H1 (cell line): ENCODE results near the gene ADRB2. TPM values are rescaled to one million over a fixed set of nuclear protein-coding genes. Genes with fewer than 3 reads are reported as not detected.

ENCODE experiments used
- CTCF ChIA-PET: fragments of 300-600 bp; sonication (Branson Sonifier 250); formaldehyde crosslinking; loops from one replicate; lab custom pipeline; 2021; ENCODE audit not compliant: partially characterized antibody; lab: Charles Lee
- POLR2A ChIA-PET: fragments of 300-600 bp; sonication (Branson Sonifier 250); formaldehyde crosslinking; loops from one replicate; lab custom pipeline; 2021; ENCODE audit warnings: inconsistent platforms; ENCODE audit not compliant: partially characterized antibody; lab: Charles Lee
- DNase-seq, 2 experiments: peaks; one replicate each; pipeline versions ENCODE4 v3.0.0 to v3.0.0-alpha.2; 2010 to 2022; ENCODE audit warnings: low spot score in 2 of 2, low read depth in 1 of 2, mixed read lengths in 1 of 2
- FAIRE-seq: peaks from 2 replicates; lab custom pipeline; 2011; peaks lifted over from hg19 to GRCh38; lab: Jason Lieb, UNC
- H2AFZ ChIP-seq: 2 replicates; pipeline ENCODE4 v1.8.1; 2012; ENCODE audit warnings: low read length, inconsistent platforms
- H2AK5ac ChIP-seq: 2 replicates; pipeline ENCODE4 v1.6.1; 2013; ENCODE audit warnings: low read depth, low read length
- H2BK120ac ChIP-seq: replicated peaks from 2 replicates; pipeline ENCODE3; 2013; ENCODE audit warnings: low read depth, low read length, inconsistent platforms
- H2BK12ac ChIP-seq: 2 replicates; pipeline ENCODE4 v1.6.1; 2013; ENCODE audit warnings: low read depth, low read length
- H2BK15ac ChIP-seq: 2 replicates; pipeline ENCODE4 v1.6.1; 2013; ENCODE audit warnings: low read length
- H2BK20ac ChIP-seq: 2 replicates; pipeline ENCODE4 v1.6.1; 2013; ENCODE audit warnings: low read length
- H2BK5ac ChIP-seq: 2 replicates; pipeline ENCODE4 v1.6.1; 2013; ENCODE audit warnings: low read depth, low read length
- H3K14ac ChIP-seq: 2 replicates; pipeline ENCODE4 v1.6.1; 2013; ENCODE audit warnings: inconsistent platforms; ENCODE audit not compliant: insufficient read length
- H3K18ac ChIP-seq: 2 replicates; pipeline ENCODE4 v1.6.1; 2013; ENCODE audit warnings: low read length; ENCODE audit errors: extremely low read depth
- H3K23ac ChIP-seq: 2 replicates; pipeline ENCODE4 v1.6.1; 2013; ENCODE audit warnings: inconsistent platforms; ENCODE audit not compliant: insufficient read length
- H3K23me2 ChIP-seq: 2 replicates; pipeline ENCODE4 v1.6.1; 2013; ENCODE audit warnings: low read depth, low read length
- H3K27ac ChIP-seq: 2 replicates; pipeline ENCODE4 v1.6.1; 2011; ENCODE audit warnings: low read depth, low read length, inconsistent platforms
- H3K27me3 ChIP-seq, 4 experiments: replicated peaks in 1 of 4; 1 replicate in 1 of 4; 2 replicates in 3 of 4; pipeline versions ENCODE4 v1.6.1 to v1.8.1; 2011 to 2013; ENCODE audit warnings: low read length in 3 of 4, mild to moderate bottlenecking in 3 of 4, inconsistent platforms in 2 of 4, mixed read lengths in 2 of 4, moderate library complexity in 1 of 4; ENCODE audit not compliant: control insufficient read depth in 3 of 4, insufficient read depth in 3 of 4; ENCODE audit errors: extremely low read depth in 1 of 4
- H3K36me3 ChIP-seq, 4 experiments: 2 replicates each; pipeline versions ENCODE4 v1.6.1 to v1.8.1; 2011 to 2013; ENCODE audit warnings: mild to moderate bottlenecking in 4 of 4, low read length in 3 of 4, moderate library complexity in 2 of 4, control low read depth in 1 of 4, inconsistent platforms in 1 of 4; ENCODE audit not compliant: insufficient read depth in 4 of 4, control insufficient read depth in 2 of 4
- H3K4ac ChIP-seq: replicated peaks from 2 replicates; pipeline ENCODE3; 2013; ENCODE audit warnings: low read length, low read depth, mixed read lengths, inconsistent platforms; ENCODE audit not compliant: insufficient read length
- H3K4me1 ChIP-seq, 4 experiments: replicated peaks in 1 of 4; 1 replicate in 1 of 4; 2 replicates in 3 of 4; pipeline versions ENCODE4 v1.6.1 to v1.8.1; 2011 to 2013; ENCODE audit warnings: low read length in 3 of 4, inconsistent platforms in 2 of 4, mixed read lengths in 1 of 4; ENCODE audit not compliant: insufficient read depth in 4 of 4, control insufficient read depth in 3 of 4
- H3K4me2 ChIP-seq, 2 experiments: 2 replicates each; pipeline versions ENCODE4 v1.6.1 to v1.8.1; 2011 to 2013; ENCODE audit warnings: low read depth in 2 of 2, low read length in 2 of 2, control low read depth in 1 of 2, inconsistent platforms in 1 of 2, mild to moderate bottlenecking in 1 of 2; ENCODE audit not compliant: insufficient read depth in 1 of 2
- H3K4me3 ChIP-seq, 4 experiments: fragments of 200-600, 300-600 bp in 1 of 4; sonication (generic), shearing (Covaris generic), sonication (Bioruptor Twin) in 1 of 4; 2 replicates each; pipeline versions ENCODE4 v1.5.1 to v1.8.1; 2011 to 2016; ENCODE audit warnings: low read length in 4 of 4, low read depth in 3 of 4, control low read depth in 2 of 4, inconsistent platforms in 2 of 4, mild to moderate bottlenecking in 2 of 4, mixed read lengths in 1 of 4, moderate library complexity in 1 of 4; ENCODE audit not compliant: insufficient read depth in 2 of 4; ENCODE audit errors: extremely low read depth in 1 of 4
- H3K56ac ChIP-seq: replicated peaks from 2 replicates; pipeline ENCODE3; 2013; ENCODE audit warnings: low read depth, mild to moderate bottlenecking, mixed read lengths, low read length, inconsistent platforms; ENCODE audit not compliant: insufficient read length
- H3K79me1 ChIP-seq: 2 replicates; pipeline ENCODE4 v1.6.1; 2013; ENCODE audit warnings: low read depth, low read length, control low read depth
- H3K79me2 ChIP-seq, 2 experiments: 2 replicates each; pipeline versions ENCODE4 v1.6.1 to v1.8.1; 2012 to 2013; ENCODE audit warnings: low read length in 2 of 2, mild to moderate bottlenecking in 2 of 2, inconsistent platforms in 1 of 2; ENCODE audit not compliant: insufficient read depth in 2 of 2, control insufficient read depth in 1 of 2
- H3K9ac ChIP-seq, 4 experiments: replicated peaks in 1 of 4; 1 replicate in 1 of 4; 2 replicates in 3 of 4; pipeline versions ENCODE4 v1.6.1 to v1.8.1; 2011 to 2013; ENCODE audit warnings: low read depth in 3 of 4, low read length in 3 of 4, control low read depth in 2 of 4, mild to moderate bottlenecking in 2 of 4, moderate library complexity in 2 of 4, inconsistent platforms in 1 of 4; ENCODE audit errors: extremely low read depth in 1 of 4
- H3K9me3 ChIP-seq, 2 experiments: 2 replicates each; pipeline versions ENCODE4 v1.6.1 to v1.8.1; 2012 to 2013; ENCODE audit warnings: mild to moderate bottlenecking in 2 of 2, moderate library complexity in 2 of 2, control low read depth in 1 of 2, inconsistent platforms in 1 of 2, low read depth in 1 of 2, low read length in 1 of 2, mixed read lengths in 1 of 2; ENCODE audit not compliant: insufficient read depth in 2 of 2
- H4K20me1 ChIP-seq, 2 experiments: replicated peaks in 1 of 2; 2 replicates each; pipeline versions ENCODE3 to v1.8.1; 2011 to 2013; ENCODE audit warnings: inconsistent platforms in 2 of 2, low read length in 2 of 2, mild to moderate bottlenecking in 1 of 2; ENCODE audit not compliant: insufficient read depth in 2 of 2, control insufficient read depth in 1 of 2
- H4K5ac ChIP-seq: 2 replicates; pipeline ENCODE4 v1.6.1; 2013; ENCODE audit warnings: low read length, low read depth, mixed read lengths, inconsistent platforms; ENCODE audit not compliant: insufficient read length
- H4K8ac ChIP-seq: 2 replicates; pipeline ENCODE4 v1.8.0; 2013; ENCODE audit warnings: mild to moderate bottlenecking, moderate library complexity, low read length, inconsistent platforms; ENCODE audit not compliant: insufficient read depth; ENCODE audit errors: extremely low read depth
- H4K91ac ChIP-seq: replicated peaks from 2 replicates; pipeline ENCODE3; 2013; ENCODE audit warnings: low read length, mixed read lengths, inconsistent platforms; ENCODE audit not compliant: insufficient read length
- ASH2L ChIP-seq: fragments of 200-600, 300-600 bp; sonication (generic); IDR thresholded peaks from one replicate; pipeline ENCODE4 v1.7.1; 2017; ENCODE audit warnings: low read length
- CHD2 ChIP-seq: IDR thresholded peaks from 2 replicates; pipeline ENCODE4 v1.6.1; 2012; ENCODE audit warnings: low read length, improper control_type of control experiment
- CTBP2 ChIP-seq: IDR thresholded peaks from 2 replicates; pipeline ENCODE4 v1.7.0; 2011; ENCODE audit warnings: borderline replicate concordance, mild to moderate bottlenecking, moderate library complexity, mixed read lengths, low read length; ENCODE audit not compliant: insufficient read depth, insufficient read length
- EGR1 ChIP-seq: IDR thresholded peaks from 2 replicates; pipeline ENCODE4 v1.6.1; 2011; ENCODE audit warnings: low read depth, low read length, borderline replicate concordance
- FOSL1 ChIP-seq: IDR thresholded peaks from 2 replicates; pipeline ENCODE4 v1.6.1; 2011; ENCODE audit warnings: mild to moderate bottlenecking, low read depth, low read length, moderate library complexity; ENCODE audit not compliant: insufficient read depth
- HDAC6 ChIP-seq: IDR thresholded peaks from one replicate; pipeline ENCODE4 v1.7.1; 2012; ENCODE audit warnings: low read depth, mild to moderate bottlenecking, inconsistent platforms, low read length, moderate library complexity
- RNF2 ChIP-seq: fragments of 200-900, 300-1000 bp; sonication (generic); IDR thresholded peaks from 2 replicates; pipeline ENCODE4 v1.7.1; 2016; ENCODE audit warnings: borderline replicate concordance, low read depth, mild to moderate bottlenecking, antibody characterized with exemption, low read length; ENCODE audit not compliant: poor library complexity, severe bottlenecking; ENCODE audit errors: missing control alignments
- SP4 ChIP-seq: IDR thresholded peaks from 2 replicates; pipeline ENCODE4 v1.6.1; 2012; ENCODE audit warnings: low read length, inconsistent platforms
- TAF1 ChIP-seq: IDR thresholded peaks from 2 replicates; pipeline ENCODE4 v1.6.1; 2011; ENCODE audit warnings: mild to moderate bottlenecking, low read depth, low read length
- TBP ChIP-seq: IDR thresholded peaks from 2 replicates; pipeline ENCODE4 v1.6.1; 2011; ENCODE audit warnings: low read depth, low read length, improper control_type of control experiment
- ZNF274 ChIP-seq: IDR thresholded peaks from 2 replicates; pipeline ENCODE4 v1.7.0; 2012; ENCODE audit warnings: low read length, borderline replicate concordance; ENCODE audit errors: extremely low read depth
- WGBS, 2 experiments: shearing (Covaris generic) in 1 of 2; methylation state at CpG; one replicate each; pipeline versions ENCODE4 v1.1.6 to v1.1.7; 2013 to 2015; ENCODE audit warnings: low lambda C conversion rate in 2 of 2, mixed read lengths in 2 of 2, inconsistent platforms in 1 of 2, low coverage in 1 of 2, missing lambda C conversion rate in 1 of 2; ENCODE audit not compliant: insufficient replicate concordance in 2 of 2, insufficient coverage in 1 of 2, insufficient read length in 1 of 2; ENCODE audit errors: extremely low coverage in 1 of 2, missing lambda C conversion rate in 1 of 2; 5-methylcytosine and 5-hydroxymethylcytosine counted together
- polyA plus RNA-seq, 7 experiments: library from polyadenylated mRNA; depleted of rRNA in 3 of 7; stranded (reverse) in 5 of 7; unstranded in 2 of 7; fragments of >200 nt in 5 of 7; fragments of 200-250 nt in 2 of 7; gene quantifications; 1 replicate in 5 of 7; 2 replicates in 1 of 7; 4 replicates in 1 of 7; pipeline versions ENCODE4 v1.2.1 to v1.2.3, GENCODE V29; 2011 to 2013; ENCODE audit warnings: missing spikeins in 2 of 7, mixed read lengths in 2 of 7
- total RNA-seq: library from RNA; stranded (reverse); fragmentation: NEBNext Ultra II Directional; extraction: Animal tissue kit (Norgen Biotek cat#: 25700); gene quantifications from 2 replicates; pipeline ENCODE4 v1.2.1, GENCODE V29; 2021
- TF ChIP-seq, protein P1 (sequence below): IDR thresholded peaks from 2 replicates; pipeline ENCODE4 v1.6.1; 2011; ENCODE audit warnings: low read depth, mild to moderate bottlenecking, low read length; ENCODE audit not compliant: insufficient read depth

The ADRB2 gene
- total and polyA plus RNA-seq, 2 of the 8 experiments (the other 6 are each of a cell fraction or from before 2014, with no cell fraction given), result 0.65 to 0.77 TPM

DNA sequence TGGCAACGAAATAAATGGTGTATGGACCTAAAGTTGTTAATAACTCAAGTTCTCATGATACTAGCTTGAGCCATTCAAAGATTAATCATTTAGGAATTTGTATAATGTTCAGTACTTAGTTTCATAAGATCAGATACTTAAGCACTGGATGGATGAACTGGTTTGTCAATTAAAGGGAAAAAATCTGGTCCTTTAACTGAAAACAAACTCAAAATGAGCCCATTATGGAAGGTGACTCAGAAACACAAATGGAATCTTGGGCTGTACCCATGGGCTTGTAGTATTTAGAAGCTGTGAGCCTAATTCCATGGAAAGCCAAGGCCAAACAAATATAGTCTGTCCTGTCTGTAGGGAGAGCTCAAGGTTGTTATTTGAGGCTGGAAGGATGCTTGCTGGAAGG is 27.6 kb upstream of the ADRB2 start:
- no peak overlapping the region for H3K4ac ChIP-seq
- no peak overlapping the region for H2BK120ac ChIP-seq
- H3K79me1 ChIP-seq, result no peaks in the 10 kb centered on the region
- H2BK5ac ChIP-seq, result no peak overlapping the region
- H3K27me3 ChIP-seq, result no peaks in the 10 kb centered on the region
- no peak overlapping the region for H4K91ac ChIP-seq
- no peak overlapping the region for H4K5ac ChIP-seq
- no peak overlapping the region for H2AK5ac ChIP-seq
- no peak overlapping the region for H2AFZ ChIP-seq
- no peaks in the 10 kb centered on the region for H3K23me2 ChIP-seq
- no peak overlapping the region for H2BK15ac ChIP-seq
- no peak overlapping the region for H3K4me3 ChIP-seq
- H2BK12ac ChIP-seq, result no peak overlapping the region
- no peak overlapping the region for H3K14ac ChIP-seq
- no peak overlapping the region for H3K18ac ChIP-seq
- H3K4me1 ChIP-seq, result no peaks in the 10 kb centered on the region
- H3K56ac ChIP-seq, result no peak overlapping the region
- TF ChIP-seq ASH2L, result no peak
- no peak for TF ChIP-seq CHD2
- TF ChIP-seq EGR1, result no peak
- no peak for TF ChIP-seq CTBP2
- TF ChIP-seq, protein P1, sequence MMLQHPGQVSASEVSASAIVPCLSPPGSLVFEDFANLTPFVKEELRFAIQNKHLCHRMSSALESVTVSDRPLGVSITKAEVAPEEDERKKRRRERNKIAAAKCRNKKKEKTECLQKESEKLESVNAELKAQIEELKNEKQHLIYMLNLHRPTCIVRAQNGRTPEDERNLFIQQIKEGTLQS, result no peak
- no peak for TF ChIP-seq FOSL1
- TF ChIP-seq TBP, result no peak
- no peak for TF ChIP-seq SP4
- no peak for TF ChIP-seq HDAC6
- TF ChIP-seq ZNF274, result no peak
- no peak for TF ChIP-seq TAF1
- TF ChIP-seq RNF2, result no peak
- no peaks in the 10 kb centered on the region for H3K9me3 ChIP-seq
- ChIA-PET CTCF (interaction anchor here (0.9 to 1.8 kb wide), 4 partner anchors 8 to 237 kb away, joined by 3 to 5 read pairs (median 3); no protein-coding TSS in a partner anchor), POLR2A (no interaction called here)
- no peak overlapping the region for H3K23ac ChIP-seq
- no peak for DNase-seq
- no peak overlapping the region for H2BK20ac ChIP-seq
- 100% methylated on average over 1 of the region's 1 CpG; no CpG with 5 or more reads in 1 of the 2 experiments for WGBS, 2 experiments
- H4K8ac ChIP-seq, result no peak overlapping the region
- no peak overlapping the region for H3K9ac ChIP-seq
- no peaks in the 10 kb centered on the region for H4K20me1 ChIP-seq
- FAIRE-seq, result no peak
- no peak overlapping the region for H3K27ac ChIP-seq
- H3K79me2 ChIP-seq, result no peaks in the 10 kb centered on the region
- H3K4me2 ChIP-seq, result no peak overlapping the region
- no peaks in the 10 kb centered on the region for H3K36me3 ChIP-seq
